Measurements from ENCODE around the gene TEX9.

- TF ChIP-seq, protein P1, sequence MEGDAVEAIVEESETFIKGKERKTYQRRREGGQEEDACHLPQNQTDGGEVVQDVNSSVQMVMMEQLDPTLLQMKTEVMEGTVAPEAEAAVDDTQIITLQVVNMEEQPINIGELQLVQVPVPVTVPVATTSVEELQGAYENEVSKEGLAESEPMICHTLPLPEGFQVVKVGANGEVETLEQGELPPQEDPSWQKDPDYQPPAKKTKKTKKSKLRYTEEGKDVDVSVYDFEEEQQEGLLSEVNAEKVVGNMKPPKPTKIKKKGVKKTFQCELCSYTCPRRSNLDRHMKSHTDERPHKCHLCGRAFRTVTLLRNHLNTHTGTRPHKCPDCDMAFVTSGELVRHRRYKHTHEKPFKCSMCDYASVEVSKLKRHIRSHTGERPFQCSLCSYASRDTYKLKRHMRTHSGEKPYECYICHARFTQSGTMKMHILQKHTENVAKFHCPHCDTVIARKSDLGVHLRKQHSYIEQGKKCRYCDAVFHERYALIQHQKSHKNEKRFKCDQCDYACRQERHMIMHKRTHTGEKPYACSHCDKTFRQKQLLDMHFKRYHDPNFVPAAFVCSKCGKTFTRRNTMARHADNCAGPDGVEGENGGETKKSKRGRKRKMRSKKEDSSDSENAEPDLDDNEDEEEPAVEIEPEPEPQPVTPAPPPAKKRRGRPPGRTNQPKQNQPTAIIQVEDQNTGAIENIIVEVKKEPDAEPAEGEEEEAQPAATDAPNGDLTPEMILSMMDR (IDR thresholded peaks at IDR 0.05), result no peak
- no peak for TF ChIP-seq ZFX (IDR thresholded peaks at IDR 0.05; ENCODE audit: borderline replicate concordance)
These were observed 20.9 kb upstream of the TEX9 start for GRCh38 chr15:56344336-56344735.

All from 22Rv1 (cell line).